C1 segment of cervical spinal cord (tissue), 14 donors: ENCODE results near the gene SMG6.
"Not testable (repeated sequence)": the region's sequence is repeated elsewhere in the genome, so short reads cannot be mapped to it uniquely, and the experiment has no call there.

Experiments
- DNase-seq, 14 donors: peaks; one replicate each; lab custom pipeline; 2025; lab: John Stamatoyannopoulos, UW

SMG6 gene

GRCh38 chr17:2264067-2264860 is 39.3 kb downstream of the SMG6 start:
- no peak for DNase-seq

GRCh38 chr17:2263183-2264066 is 40.2 kb downstream of the SMG6 start:
- DNase-seq, result no peak

GRCh38 chr17:2262135-2262587 is 41.4 kb downstream of the SMG6 start:
- DNase-seq, result no peak

- no peak for DNase-seq
Observed at GRCh38 chr17:2259769-2260536, 43.6 kb downstream of the SMG6 start.

GRCh38 chr17:2258830-2259229 is 44.8 kb downstream of the SMG6 start:
- not testable (repeated sequence) for DNase-seq

GRCh38 chr17:2253768-2254406 is 49.7 kb downstream of the SMG6 start:
- no peak for DNase-seq

GRCh38 chr17:2253362-2253761 is 50.2 kb downstream of the SMG6 start:
- no peak for DNase-seq

GRCh38 chr17:2251098-2251497 is 52.5 kb downstream of the SMG6 start:
- no peak for DNase-seq

GRCh38 chr17:2250140-2251095 is 53.2 kb downstream of the SMG6 start:
- DNase-seq, result no peak

- DNase-seq, result no peak
Observed at GRCh38 chr17:2247005-2247404, 56.6 kb downstream of the SMG6 start.

- peak in 13 of 14 donors; percentile 12 to 78 (median 64) for DNase-seq
Observed at GRCh38 chr17:2244545-2245525, 58.8 kb downstream of the SMG6 start.

GRCh38 chr17:2243953-2244352 is 59.6 kb downstream of the SMG6 start:
- DNase-seq, result no peak

GRCh38 chr17:2241823-2242222 is 61.8 kb downstream of the SMG6 start:
- no peak for DNase-seq

GRCh38 chr17:2240541-2240940 is 63.0 kb downstream of the SMG6 start:
- DNase-seq, result no peak

- peak in 1 of 14 donors; percentile 40 for DNase-seq
Observed at GRCh38 chr17:2239882-2240430, 63.6 kb downstream of the SMG6 start.

- DNase-seq, result no peak
Observed at GRCh38 chr17:2239170-2239551, 64.4 kb downstream of the SMG6 start.

GRCh38 chr17:2238432-2239169 is 65.0 kb downstream of the SMG6 start:
- peak in 10 of 14 donors; percentile 7 to 69 (median 22) for DNase-seq

GRCh38 chr17:2237950-2238349 is 65.6 kb downstream of the SMG6 start:
- no peak for DNase-seq
